Adrenal gland (tissue), 12 donors: ENCODE measurements around the gene ALG14. TPM values are rescaled to one million over a fixed set of nuclear protein-coding genes. Genes with fewer than 3 reads are reported as not detected.
A peak's percentile ranks its signal among the peaks of the same experiment; 100 is the strongest.

ENCODE experiments used
- DNase-seq, 7 donors: peaks; one replicate each; pipeline ENCODE4 v3.0.0-alpha.2; 2019 to 2020
- H3K27ac ChIP-seq, 5 donors: fragments of 200-600 bp; sonication (generic) in 4 of 5; 1 replicate in 3 of 5; 2 replicates in 2 of 5; pipeline versions ENCODE4 v1.5.1 to v1.8.0; 2016 to 2020; ENCODE audit warnings: mild to moderate bottlenecking in 1 of 5
- H3K27me3 ChIP-seq: fragments of 200-600 bp; 2 replicates; pipeline ENCODE4 v1.8.0; 2021
- H3K36me3 ChIP-seq, 2 donors: fragments of 200-600 bp; replicated peaks in 1 of 2; 1 replicate in 1 of 2; 2 replicates in 1 of 2; pipeline versions ENCODE4 v1.5.1 to v1.8.0; 2018 to 2022
- H3K4me1 ChIP-seq, 2 donors: fragments of 200-600 bp; replicated peaks in 1 of 2; 1 replicate in 1 of 2; 2 replicates in 1 of 2; pipeline versions ENCODE4 v1.5.1 to v1.8.0; 2018 to 2021
- H3K4me3 ChIP-seq, 4 donors: fragments of 200-600 bp; sonication (generic) in 3 of 4; one replicate each; pipeline ENCODE4 v1.5.1; 2016 to 2018
- H3K9me3 ChIP-seq, 3 donors: fragments of 200-600 bp; sonication (generic) in 1 of 3; replicated peaks in 1 of 3; 1 replicate in 2 of 3; 2 replicates in 1 of 3; pipeline versions ENCODE4 v1.5.1 to v1.8.0; 2016 to 2021
- POLR2A ChIP-seq, 2 donors: fragments of 450-650 bp; IDR thresholded peaks; one replicate each; pipeline ENCODE4 v1.6.1; 2017; ENCODE audit warnings: antibody characterized with exemption in 2 of 2, mild to moderate bottlenecking in 2 of 2, moderate library complexity in 1 of 2
- WGBS, 4 donors: extraction: QIAGEN DNeasy Blood & Tissue Kit in 2 of 4; methylation state at CpG; one replicate each; pipeline versions ENCODE4 v1.1.5 to v1.1.7; 2013 to 2017; 5-methylcytosine and 5-hydroxymethylcytosine counted together
- intact Hi-C, 2 donors: fragments of 100-400 bp; cut with DNase I; formaldehyde crosslinking; loops; one replicate each; pipeline versions ENCODE4 v1.14.1 to v1.15.0; 2022 to 2023
- polyA plus RNA-seq, 3 donors: library from polyadenylated mRNA; stranded (reverse); fragments of 200-250 nt in 2 of 3; fragments of 350-450 nt in 1 of 3; fragmentation: Illumina TruSeq in 1 of 3; extraction: RNeasy Lipid Tissue Mini Kit (QIAGEN cat#74804) in 1 of 3; gene quantifications; one replicate each; pipeline ENCODE4 v1.2.3, GENCODE V29; 2013 to 2014
- total RNA-seq, 9 donors: library from RNA; depleted of rRNA in 4 of 9; stranded (reverse); fragments of >200 nt in 4 of 9; fragments of 120-200 nt in 1 of 9; fragmentation: NEBNext Ultra II Directional in 1 of 9; extraction: Animal tissue kit (Norgen Biotek cat#: 25700) in 1 of 9; gene quantifications; one replicate each; pipeline versions ENCODE4 v1.1.0 to v1.2.4, GENCODE V29; 2013 to 2023
- TF ChIP-seq, protein P1 (sequence below), 6 experiments: fragments of 450-650 bp in 4 of 6; fragments of 200-600 bp in 2 of 6; sonication (generic) in 1 of 6; IDR thresholded peaks; 1 replicate in 5 of 6; 2 replicates in 1 of 6; pipeline versions ENCODE4 v1.5.1 to v1.8.0; 2016 to 2021; ENCODE audit warnings: antibody characterized with exemption in 6 of 6, mild to moderate bottlenecking in 2 of 6, moderate library complexity in 1 of 6
- donor health status: healthy with polysubstance abuse.
- donor health status: Bipolar disorder and iron deficiency.
- donor health status: DM: yes; HTN: yes; CAD: no.
- donor health status: DM: no; HTN: no; CAD: no.
- donor health status: DM: no; HTN: no; CAD: no.
- donor health status: DM: yes; HTN: yes; CAD: no.

Gene ALG14
- total and polyA plus RNA-seq, 12 donors, result 1.5 to 29.9 (median 14.3) TPM

DNA sequence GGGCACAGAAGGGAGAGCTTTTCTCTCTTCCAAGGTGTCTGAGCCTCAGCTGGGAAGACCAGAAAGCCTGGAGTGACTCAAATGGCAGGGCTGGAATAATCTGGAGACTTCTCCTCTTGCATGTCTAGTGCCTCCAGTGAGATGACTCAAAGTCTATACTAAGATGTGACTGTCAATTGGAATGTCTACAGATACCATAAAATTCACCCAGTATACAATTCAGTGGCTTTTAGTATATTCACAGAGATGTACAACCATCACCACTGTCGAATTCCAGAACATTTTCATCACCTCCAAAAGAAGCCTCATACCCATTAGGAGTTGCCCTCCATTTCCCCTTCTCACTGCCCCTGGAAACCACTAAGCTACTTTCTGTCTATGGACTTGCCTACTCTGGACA is 97.9 kb downstream of the ALG14 start:
- H3K4me3 ChIP-seq, result no peak overlapping the region
- peak overlapping the region in 3 of 5 donors; percentile 10 to 71 (median 54) for H3K27ac ChIP-seq
- 92 to 100% (median 95%) methylated on average over 1 of the region's 1 CpG for WGBS, 4 donors
- H3K27me3 ChIP-seq, result no peaks in the 10 kb centered on the region
- DNase-seq, result peak in 1 of 7 donors; percentile 33
- peaks cover 7 to 32% of the 10 kb centered on the region in 2 donors for H3K4me1 ChIP-seq
- H3K36me3 ChIP-seq, result no peaks in the 10 kb centered on the region
- intact Hi-C loops, result no loop called here
- TF ChIP-seq, protein P1, sequence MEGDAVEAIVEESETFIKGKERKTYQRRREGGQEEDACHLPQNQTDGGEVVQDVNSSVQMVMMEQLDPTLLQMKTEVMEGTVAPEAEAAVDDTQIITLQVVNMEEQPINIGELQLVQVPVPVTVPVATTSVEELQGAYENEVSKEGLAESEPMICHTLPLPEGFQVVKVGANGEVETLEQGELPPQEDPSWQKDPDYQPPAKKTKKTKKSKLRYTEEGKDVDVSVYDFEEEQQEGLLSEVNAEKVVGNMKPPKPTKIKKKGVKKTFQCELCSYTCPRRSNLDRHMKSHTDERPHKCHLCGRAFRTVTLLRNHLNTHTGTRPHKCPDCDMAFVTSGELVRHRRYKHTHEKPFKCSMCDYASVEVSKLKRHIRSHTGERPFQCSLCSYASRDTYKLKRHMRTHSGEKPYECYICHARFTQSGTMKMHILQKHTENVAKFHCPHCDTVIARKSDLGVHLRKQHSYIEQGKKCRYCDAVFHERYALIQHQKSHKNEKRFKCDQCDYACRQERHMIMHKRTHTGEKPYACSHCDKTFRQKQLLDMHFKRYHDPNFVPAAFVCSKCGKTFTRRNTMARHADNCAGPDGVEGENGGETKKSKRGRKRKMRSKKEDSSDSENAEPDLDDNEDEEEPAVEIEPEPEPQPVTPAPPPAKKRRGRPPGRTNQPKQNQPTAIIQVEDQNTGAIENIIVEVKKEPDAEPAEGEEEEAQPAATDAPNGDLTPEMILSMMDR (IDR thresholded peaks at IDR 0.05), result no peak
- no peak for TF ChIP-seq POLR2A (IDR thresholded peaks at IDR 0.05)
- no peaks in the 10 kb centered on the region for H3K9me3 ChIP-seq

DNA sequence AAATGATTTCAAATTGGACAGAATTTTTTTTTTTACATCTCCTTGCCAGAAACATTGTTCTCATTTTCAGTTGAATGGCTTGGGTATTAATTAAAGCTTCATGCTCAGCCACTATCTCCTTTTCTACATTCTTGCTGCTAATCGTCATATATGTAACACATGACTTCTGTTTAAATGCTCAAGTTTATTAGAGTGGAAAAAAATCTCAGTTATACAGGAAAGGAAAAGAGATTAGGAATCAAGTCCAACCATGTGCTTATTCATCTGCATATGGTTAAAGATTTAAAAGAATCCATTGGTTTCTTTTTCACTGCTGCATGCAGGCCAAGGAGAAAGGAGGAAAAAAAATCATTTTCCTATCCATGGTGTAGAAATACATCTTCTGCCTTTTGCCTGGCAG is 98.5 kb downstream of the ALG14 start:
- no peak overlapping the region for H3K4me3 ChIP-seq
- H3K27me3 ChIP-seq, result no peaks in the 10 kb centered on the region
- TF ChIP-seq, protein P1 (IDR thresholded peaks at IDR 0.05), result no peak
- TF ChIP-seq POLR2A (IDR thresholded peaks at IDR 0.05), result no peak
- H3K4me1 ChIP-seq, result peaks cover 7 to 32% of the 10 kb centered on the region in 2 donors
- H3K36me3 ChIP-seq, result no peaks in the 10 kb centered on the region
- H3K9me3 ChIP-seq, result no peaks in the 10 kb centered on the region
- peak overlapping the region in 3 of 5 donors; percentile 10 to 71 (median 54) for H3K27ac ChIP-seq
- WGBS, 4 donors, result 47 to 57% (median 52%) methylated on average over 1 of the region's 1 CpG
- intact Hi-C loops, result no loop called here
- DNase-seq, result no peak

DNA sequence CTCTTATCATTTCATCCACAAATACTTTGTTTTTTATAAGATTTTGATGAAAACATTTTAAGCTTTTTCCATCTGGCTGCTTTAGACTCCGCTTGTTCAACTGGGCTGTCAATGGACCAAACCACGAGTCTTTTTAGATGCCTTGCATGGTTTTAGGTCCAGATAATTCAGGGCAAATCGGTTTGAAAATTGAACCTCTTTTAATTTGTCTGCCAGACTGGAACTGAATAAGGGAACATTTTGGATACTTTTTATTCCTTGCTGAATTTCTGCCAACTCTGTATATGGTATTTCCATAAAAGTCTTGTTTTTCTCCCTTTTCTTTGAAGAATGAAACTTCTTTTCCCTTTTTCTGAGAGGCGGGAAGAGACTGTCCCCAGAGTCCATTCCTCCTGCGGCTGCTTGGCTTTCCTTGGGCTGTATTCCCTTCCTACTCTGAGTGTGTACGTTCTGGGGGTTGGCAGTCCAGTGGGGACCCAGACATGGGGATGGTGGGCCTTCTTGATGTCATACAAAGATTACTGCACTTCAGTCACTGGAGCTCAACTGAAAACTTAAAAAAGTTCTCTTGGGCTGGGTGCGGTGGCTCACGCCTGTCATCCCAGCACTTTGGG is 99.3 kb downstream of the ALG14 start:
- TF ChIP-seq POLR2A (IDR thresholded peaks at IDR 0.05), result no peak
- TF ChIP-seq, protein P1 (IDR thresholded peaks at IDR 0.05), result no peak
- intact Hi-C loops, result no loop called here
- H3K4me1 ChIP-seq, result peaks cover 7 to 32% of the 10 kb centered on the region in 2 donors
- WGBS, 4 donors, result 81 to 91% (median 86%) methylated on average over 8 of the region's 8 CpGs
- H3K27me3 ChIP-seq, result no peaks in the 10 kb centered on the region
- H3K9me3 ChIP-seq, result no peaks in the 10 kb centered on the region
- H3K36me3 ChIP-seq, result no peaks in the 10 kb centered on the region
- no peak overlapping the region for H3K4me3 ChIP-seq
- peak overlapping the region in 1 of 5 donors; percentile 71 for H3K27ac ChIP-seq
- DNase-seq, result no peak

DNA sequence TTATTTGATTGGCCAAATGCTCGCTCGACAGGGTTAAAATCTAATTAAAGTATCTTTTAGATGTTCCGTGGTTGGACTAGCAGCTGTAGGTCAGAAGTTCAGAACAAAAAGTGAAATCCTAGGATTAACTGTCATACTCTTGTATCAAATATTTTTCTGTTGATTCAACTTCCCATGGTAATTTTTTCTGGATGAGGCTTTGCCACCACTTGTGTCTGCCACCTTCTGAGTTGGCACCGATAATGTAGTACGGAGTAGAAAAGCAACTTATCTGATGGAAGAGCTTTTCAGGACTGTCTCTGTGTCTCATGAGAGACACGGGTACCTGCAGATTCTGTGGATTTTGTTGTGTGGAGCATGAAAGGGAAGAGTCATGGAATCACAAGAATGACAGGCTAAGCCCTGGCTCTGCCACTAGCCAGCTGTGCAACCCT is 101.2 kb downstream of the ALG14 start:
- H3K9me3 ChIP-seq, result no peaks in the 10 kb centered on the region
- no peaks in the 10 kb centered on the region for H3K36me3 ChIP-seq
- peak overlapping the region in 3 of 5 donors; percentile 28 to 71 (median 45) for H3K27ac ChIP-seq
- peaks cover 7 to 32% of the 10 kb centered on the region in 2 donors for H3K4me1 ChIP-seq
- H3K27me3 ChIP-seq, result no peaks in the 10 kb centered on the region
- H3K4me3 ChIP-seq, result no peak overlapping the region
- no peak for TF ChIP-seq POLR2A (IDR thresholded peaks at IDR 0.05)
- TF ChIP-seq, protein P1 (IDR thresholded peaks at IDR 0.05), result no peak
- intact Hi-C loops, result no loop called here
- no peak for DNase-seq
- 34 to 57% (median 46%) methylated on average over 6 of the region's 6 CpGs for WGBS, 4 donors
